IPS-18c (cell line): ENCODE measurements around the gene GP9.

Source experiments
- H3K4me3 ChIP-seq: 2 replicates; pipeline ENCODE4 v1.7.0; 2013; ENCODE audit warnings: low read depth, mild to moderate bottlenecking, low read length, moderate library complexity; ENCODE audit not compliant: insufficient read depth
- H3K9me3 ChIP-seq: one replicate; pipeline ENCODE4 v1.6.1; 2013; ENCODE audit warnings: mild to moderate bottlenecking, low read length, moderate library complexity; ENCODE audit not compliant: control insufficient read depth, insufficient read depth

The GP9 gene

DNA sequence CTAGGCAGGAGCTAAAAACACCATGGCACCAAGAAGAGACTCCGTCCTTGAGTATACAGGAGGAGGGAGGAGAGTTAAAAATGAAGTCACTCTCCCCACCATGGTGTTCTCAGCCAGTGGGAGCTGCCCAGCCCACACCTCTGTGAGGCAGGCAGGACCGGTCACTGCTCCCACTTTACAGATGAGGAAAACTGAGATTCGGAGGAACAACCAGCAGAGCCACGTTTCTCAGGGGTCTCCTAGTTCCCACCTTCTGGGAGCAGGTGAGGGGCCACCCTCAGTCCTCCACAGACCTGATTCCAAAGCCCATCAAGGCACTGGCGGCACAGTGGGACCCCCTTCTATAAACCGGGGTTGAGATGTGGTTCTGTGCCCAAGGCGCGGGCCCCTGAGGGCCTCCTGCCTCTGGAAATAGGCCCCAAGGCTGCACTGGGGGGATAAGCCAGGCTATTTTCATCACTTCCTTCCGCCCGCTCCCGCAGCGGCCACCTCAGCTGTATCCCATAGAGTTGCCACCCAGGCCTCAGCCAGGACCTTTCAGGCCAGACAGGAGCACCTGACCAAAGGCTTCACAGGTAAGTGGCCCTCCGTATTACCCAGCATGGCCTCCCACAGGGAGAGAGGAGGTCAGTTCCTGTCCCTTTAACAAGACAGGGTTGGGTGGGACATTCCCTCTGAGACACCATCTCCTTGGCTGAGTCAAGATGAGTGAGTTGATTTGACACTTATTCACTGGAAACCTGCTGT is at the start of gene GP9:
TSS of gene GP9 (plus strand) at position 504 of the 747 bp plus-strand sequence. CDS start 961 bp downstream, outside the sequence.
- H3K9me3 ChIP-seq: no peaks in the 10 kb centered on the region
- no peak within 1 kb of the TSS for H3K4me3 ChIP-seq

DNA sequence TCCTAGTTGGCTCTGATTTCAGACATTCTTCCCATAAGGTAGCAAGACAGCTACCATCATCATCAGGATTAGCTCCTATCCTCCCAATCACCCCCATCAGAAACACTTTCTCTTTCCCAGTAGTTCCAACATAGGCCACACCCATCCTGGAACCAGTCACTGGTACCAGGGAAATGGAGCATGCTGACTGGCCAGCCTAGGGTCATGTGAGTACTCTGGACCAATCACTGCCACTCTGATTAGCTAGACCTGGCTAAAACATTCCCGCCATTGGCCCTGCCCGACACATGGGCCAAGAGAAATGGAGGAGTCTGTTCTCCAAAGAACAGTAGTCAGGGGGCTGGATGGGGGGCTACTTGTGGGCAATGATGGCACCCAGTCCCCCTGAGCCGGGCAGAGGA is 47.1 kb upstream of the GP9 start:
- Histone ChIP-seq H3K9me3 (no peaks in the 10 kb centered on the region), H3K4me3 (no peak overlapping the region)

DNA sequence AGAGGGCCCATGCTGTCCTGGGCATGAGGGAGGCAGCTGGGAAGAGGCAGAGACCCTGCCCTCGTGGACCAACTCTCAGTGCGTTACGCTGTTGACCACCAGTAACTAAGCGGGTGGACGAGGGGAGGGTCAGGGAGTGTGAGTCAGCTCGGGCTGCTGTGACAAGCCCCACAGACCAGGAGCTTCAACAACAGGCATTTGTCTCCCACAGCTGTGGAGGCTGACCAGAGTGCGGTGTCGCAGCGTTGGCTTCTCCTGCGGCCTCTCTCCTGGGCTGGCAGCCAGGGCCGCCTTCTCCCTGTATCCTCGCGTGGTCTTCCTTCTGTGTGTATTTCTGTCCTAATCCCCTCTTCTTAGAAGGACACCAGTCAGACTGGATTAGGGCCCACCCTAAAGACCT is 46.4 kb upstream of the GP9 start:
- Histone ChIP-seq H3K4me3 (no peak overlapping the region), H3K9me3 (no peaks in the 10 kb centered on the region)

DNA sequence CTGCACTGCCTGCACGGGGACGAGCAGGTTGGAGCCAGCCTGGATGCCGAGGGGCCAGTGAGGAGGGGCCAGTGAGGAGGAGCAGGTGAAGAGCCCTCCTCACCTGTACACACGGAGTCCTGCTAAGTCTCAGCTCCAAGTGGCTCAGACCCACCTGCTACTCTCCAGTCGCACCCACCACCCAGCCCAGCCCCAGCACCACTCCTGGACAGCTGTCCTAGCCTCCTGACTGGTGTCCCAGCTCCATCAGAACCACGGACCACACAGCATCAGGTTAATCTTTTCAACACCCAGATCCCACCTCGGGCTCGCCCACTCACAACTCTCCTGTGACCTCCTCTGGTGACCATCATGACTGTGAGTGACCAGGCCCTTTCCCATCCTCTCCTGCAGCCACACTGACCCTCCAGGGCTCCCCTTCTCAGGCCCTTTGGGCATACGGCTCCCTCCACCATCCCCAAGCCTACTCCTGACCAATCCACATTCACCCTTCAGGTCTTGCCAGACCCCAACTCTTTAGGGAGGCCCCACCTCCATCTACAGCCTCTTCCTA is 45.7 kb upstream of the GP9 start:
- Histone ChIP-seq H3K9me3 (no peaks in the 10 kb centered on the region), H3K4me3 (no peak overlapping the region)

DNA sequence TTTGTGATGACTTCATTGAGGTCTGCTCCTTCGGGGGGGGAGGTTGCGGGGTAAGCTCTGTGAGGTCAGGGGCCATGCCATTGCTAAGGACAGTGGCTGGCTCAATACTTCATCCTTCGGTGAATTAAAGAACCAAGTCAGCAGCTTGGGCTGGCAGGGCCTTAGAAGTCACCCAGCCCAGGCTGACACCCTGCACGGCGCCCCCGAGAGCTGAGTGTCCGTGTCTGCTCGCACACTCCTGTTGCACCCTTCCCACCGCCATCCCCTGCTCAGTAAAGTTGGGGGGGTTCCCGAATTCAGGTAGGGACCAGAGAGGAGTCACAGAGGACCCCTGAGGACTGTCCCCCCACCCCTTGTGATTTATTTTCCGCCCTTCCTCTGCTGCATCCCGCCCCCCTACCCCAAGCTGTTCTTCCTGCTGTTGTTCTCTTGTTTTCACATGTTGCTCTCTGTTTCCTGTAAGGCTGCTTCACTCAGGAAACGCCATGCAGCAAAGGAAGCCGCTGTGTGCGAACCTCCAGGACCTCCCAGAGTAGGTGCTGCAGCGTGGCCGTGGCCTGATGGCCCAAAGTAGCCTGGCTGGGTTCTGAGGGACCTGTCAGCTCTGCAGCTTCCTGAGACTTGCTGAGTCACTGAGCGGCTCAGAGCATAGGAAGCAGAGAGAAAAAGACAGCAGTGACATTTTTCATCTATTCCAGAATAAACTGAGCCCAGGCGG is 45.0 kb upstream of the GP9 start:
- H3K4me3 ChIP-seq: no peak overlapping the region
- H3K9me3 ChIP-seq: no peaks in the 10 kb centered on the region

DNA sequence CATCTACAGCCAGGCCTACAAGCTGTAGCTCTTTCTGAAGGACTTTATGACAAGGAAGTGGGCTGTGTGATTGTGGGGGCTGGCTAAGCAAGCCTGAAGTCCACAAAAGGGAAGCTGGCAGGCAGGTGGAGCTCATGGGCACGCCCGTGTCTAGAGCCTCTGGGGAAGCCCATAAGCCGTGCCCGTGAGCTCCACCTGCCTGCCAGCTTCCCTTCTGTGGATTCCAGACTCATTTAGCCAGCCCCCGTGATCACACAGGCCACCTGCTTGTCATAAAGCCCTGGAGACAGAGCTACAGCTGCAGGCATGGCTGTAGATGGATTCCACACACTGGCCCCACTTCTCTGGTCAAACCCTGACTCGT is 44.2 kb upstream of the GP9 start:
- Histone ChIP-seq H3K9me3 (no peaks in the 10 kb centered on the region), H3K4me3 (no peak overlapping the region)

DNA sequence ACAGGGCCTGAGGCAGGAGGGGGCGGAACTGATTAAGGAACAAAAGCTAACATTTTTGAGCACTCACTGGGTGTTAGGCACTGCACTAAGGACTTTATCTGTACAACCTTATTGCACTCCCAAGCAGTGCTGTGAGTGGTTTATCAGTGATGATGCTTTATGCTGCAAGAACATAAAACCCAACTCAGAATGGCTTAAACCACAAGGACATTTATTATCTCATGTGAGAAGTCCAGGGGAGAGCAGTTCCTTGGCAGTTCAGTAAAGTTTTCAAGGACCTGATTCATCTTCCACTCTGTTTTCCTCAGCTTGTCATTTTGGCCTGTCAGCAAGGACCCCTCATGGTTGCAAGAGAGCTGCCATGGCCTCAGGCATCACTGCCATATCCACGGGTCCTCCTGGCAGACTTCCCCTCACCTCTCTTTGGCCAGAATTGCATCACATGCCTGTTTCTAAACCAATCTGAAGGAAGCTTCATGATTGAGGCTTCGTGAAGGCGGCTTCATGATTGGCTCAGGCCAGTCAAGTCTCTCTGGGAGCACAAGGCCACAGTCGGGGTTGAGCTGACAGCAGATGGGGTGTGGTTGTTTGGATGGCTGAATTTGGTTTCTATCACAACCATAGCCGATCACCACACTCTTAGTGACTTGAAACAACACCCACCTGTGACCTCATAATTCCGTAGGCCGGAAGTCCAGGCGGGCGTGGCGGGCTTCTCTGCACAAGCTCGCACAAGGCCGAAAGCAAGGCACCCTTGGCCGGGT is 43.7 kb upstream of the GP9 start:
- Histone ChIP-seq H3K9me3 (no peaks in the 10 kb centered on the region), H3K4me3 (no peak overlapping the region)

DNA sequence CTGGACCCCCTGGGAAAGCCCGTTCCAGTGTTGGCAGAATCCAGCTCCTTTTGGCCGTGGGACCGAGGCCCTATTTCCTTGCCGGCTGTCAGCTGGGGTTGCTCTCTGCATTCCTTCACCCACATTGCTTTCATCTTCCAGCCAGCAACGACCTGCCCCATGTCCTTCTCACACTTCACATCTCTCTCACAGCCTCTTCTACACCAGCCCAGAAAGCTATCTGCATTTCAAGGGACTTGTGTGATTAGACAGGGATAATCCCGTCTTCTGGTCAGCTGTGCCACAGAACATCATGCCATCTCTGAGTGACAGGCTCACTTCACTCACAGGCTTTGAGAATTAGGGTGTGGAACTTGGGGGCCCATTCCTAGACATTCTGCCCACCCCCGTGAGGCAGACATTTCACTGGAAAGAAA is 43.1 kb upstream of the GP9 start:
- no peak overlapping the region for H3K4me3 ChIP-seq
- H3K9me3 ChIP-seq: no peaks in the 10 kb centered on the region

DNA sequence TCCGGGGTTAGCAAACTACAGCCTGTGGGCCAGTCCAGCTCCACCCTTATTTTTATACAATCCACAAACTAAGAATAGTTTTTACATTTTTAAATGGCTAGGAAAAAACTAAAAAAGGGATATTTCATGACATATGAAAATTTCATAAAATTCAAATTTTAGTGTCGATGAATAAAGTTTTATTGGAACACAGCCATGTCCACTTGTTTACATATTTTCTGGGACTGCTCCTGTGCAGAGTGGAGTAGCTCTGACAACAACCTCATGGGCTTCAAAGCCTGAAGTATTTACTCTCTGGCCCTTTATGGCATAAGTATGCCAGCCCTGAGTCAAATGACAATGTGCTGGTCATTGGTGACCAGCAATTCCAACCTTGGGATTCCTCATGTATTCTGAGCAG is 42.3 kb upstream of the GP9 start:
- no peaks in the 10 kb centered on the region for H3K9me3 ChIP-seq
- H3K4me3 ChIP-seq: no peak overlapping the region

DNA sequence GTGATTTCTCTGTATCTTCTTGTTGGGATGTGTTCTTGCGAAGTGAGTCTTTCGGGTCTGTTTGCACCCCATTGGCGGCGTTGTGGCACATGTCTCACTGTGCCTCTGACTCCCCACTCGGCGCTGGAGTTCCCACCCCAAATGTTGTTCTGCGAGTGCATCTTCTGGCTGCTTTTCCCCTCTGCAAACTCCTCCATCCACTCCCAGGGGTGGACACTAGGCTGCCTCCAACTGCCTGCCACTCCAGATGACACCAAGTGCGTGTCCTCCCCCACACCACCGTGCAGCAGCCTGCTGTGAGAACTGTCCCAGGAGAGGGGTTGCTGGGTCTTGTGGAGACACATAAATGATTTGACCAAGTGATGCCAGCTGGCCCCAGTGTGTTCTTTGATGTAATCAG is 41.8 kb upstream of the GP9 start:
- Histone ChIP-seq H3K9me3 (no peaks in the 10 kb centered on the region), H3K4me3 (no peak overlapping the region)

DNA sequence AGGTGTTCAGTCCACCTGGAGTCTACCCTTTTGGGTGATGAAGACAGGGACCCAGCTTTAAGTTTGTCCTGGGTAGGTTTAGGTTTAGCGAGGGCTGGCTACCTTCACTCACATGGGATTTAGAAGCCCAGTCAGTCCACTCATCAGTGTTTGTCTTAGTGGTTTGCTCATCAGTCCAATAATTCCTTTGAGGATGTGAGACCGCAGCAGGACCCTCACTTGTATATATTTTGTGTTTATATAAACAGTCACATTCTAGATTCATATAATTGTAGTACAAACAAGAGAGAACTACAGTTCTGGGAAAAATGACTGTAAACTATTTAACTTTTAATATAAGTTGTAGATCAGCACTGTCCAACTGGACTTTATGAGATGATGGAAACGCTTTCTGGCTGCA is 41.3 kb upstream of the GP9 start:
- H3K9me3 ChIP-seq: no peaks in the 10 kb centered on the region
- no peak overlapping the region for H3K4me3 ChIP-seq

DNA sequence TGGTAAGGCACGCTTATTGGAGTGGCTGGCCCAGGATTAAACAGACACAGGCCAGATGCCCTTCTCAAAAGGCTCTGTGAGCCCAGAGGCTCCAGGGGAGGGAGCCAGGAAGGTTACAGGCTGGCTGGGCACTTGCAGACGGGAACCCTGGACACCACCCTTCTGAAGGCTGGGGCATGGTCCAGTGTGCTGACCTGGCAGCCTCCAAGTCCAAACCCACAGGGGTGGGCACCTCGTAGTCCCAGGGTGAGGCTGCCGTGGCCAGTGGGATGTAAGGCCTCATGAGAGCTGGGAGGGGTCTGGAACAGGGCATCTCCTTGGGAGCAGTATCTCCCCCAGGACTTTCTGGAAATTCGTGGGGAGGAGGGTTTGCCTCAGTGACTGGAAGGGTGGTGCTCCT is 39.9 kb upstream of the GP9 start:
- H3K9me3 ChIP-seq: peaks cover 2% of the 10 kb centered on the region
- H3K4me3 ChIP-seq: no peak overlapping the region

DNA sequence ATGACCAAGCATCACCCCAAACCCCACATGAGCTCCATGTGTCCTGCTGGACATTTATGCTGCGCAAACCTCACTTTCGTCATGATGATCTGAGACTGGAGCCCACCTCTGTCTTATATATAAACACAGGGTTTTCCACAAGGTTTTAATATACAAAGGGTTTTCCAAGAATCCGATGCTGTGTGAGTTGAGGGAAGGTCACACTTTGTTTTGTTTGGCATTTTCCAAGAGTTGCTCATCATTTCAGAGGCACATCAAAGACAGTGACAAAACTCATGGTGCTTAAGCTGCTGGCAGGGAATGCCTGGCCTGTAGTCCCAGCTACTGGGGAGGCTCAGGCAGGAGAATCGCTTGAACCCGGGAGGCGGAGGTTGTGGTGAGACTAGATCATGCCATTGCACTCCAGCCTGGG is 39.4 kb upstream of the GP9 start:
- H3K9me3 ChIP-seq: peaks cover 2% of the 10 kb centered on the region
- H3K4me3 ChIP-seq: no peak overlapping the region

DNA sequence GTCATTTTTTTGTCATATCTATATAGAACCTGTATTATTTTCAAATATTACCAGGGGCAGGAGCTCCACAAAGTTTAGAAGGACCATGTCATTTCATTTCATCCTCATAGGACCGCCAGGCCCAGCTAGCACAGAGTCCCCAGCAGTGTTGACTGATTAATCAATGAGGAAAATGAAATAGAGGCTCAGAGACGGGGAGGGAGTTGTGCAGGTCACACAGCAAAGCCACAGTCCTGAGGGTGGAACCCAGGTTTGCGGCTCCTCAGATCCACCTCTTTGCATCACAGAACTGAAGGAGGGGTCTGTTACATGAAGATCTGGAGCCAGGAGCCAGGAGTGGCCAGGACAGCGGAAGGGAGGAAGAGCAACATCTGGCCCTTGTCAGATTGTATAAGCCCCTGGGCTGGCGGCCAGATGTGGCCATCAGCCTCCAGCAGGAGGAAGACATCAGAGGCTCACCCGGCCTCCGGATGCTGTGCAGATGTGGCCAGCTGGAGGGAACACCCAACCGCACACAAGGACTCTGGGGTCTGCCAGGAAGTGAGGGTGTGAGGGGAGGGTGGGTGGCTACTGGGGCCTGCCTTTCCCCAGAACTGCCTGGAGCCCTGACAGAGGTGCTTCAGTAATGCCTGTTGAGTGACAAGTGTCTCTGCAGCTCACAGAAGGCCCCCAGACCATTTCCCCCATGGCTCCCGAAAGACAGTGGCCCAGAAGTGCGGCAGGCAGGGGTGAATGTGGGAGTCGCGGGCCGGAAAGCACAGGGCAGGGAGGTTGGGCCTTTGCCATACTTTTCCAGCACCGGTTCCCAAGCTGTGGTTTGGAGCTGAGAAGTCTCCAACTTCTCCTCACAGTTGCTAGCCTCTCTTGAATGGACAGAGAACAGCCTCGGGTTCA is 38.2 kb upstream of the GP9 start:
- Histone ChIP-seq H3K4me3 (no peak overlapping the region), H3K9me3 (peaks cover 2% of the 10 kb centered on the region)

DNA sequence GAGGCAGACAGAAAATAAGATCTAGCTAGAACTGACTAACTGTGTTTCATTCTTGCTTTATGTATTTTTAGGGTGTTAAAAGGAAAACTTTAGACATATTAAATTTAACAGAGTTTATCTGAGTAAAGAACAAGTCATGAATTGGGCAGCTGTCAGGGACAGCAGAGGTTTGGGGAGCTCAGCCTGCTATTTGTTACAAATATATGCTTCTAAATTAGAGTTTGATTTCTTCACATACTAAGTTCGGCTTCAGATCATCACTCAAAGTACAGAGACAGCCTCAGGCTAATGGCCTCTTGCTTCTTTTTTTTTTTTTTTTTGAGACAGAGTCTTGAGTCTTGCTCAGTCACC is 37.6 kb upstream of the GP9 start:
- Histone ChIP-seq H3K4me3 (no peak overlapping the region), H3K9me3 (peaks cover 2% of the 10 kb centered on the region)

DNA sequence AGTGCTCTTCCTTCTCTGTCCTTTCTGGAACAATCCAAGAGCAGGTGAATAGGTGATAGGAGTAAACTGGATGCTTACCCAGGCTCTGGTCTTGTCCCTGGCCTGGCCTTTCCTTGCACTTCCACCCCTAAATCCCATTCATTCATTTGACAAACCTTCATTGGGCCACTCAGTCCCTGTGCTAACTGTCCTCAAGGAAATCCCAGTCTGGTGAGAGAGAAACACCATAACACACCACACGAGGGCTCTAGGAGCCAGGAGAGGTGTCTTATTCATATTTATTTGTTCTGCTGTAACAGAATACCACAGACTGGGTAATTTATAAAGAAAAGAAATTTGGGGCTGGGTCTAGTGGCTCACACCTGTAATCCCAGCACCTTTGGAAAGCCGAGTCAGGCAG is 36.7 kb upstream of the GP9 start:
- Histone ChIP-seq H3K9me3 (peaks cover 4% of the 10 kb centered on the region), H3K4me3 (no peak overlapping the region)

DNA sequence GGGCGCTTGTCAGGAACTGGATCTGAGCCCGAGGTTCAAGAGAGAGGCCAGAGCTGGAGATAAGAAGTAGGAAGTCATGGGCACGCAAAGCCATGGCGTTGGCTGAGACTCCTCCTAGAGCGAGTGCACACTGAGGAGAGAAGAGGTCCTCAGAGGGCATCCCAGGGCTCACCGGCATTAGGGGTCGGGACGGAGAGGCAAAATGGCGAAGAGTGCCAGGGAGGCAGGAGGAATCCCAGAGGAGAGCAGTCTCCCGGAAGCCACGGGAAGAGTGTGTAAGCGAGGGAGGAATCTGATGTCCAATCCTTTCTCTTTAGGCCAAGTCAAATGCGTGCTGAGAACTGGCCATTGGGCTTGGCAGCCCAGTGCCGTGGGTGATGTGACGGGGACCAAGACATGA is 35.5 kb upstream of the GP9 start:
- Histone ChIP-seq H3K9me3 (peaks cover 4% of the 10 kb centered on the region), H3K4me3 (no peak overlapping the region)
